ENCODE measurements around the gene EFNB2.

The EFNB2 gene

DNA sequence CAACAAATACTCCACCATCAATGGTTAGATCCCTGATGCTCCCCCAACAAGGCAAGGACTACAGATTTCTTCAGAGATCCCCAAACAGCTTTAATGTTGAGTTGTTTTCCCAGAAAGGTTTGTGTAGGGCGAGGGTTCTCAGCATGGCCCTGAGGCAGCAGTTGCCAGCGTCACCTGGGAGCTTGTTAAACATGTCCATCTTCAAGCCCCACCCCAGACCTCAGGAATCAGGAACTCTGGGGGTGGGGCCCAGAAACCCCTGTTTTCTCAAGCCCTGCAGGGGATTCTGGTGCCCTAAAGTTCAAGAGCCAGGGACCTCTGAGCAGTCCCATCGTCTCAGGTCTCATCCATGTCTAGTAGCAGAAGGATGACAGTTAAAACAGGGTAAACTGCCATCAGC is 9.6 kb downstream of the EFNB2 start:
- DNase-seq (ENCODE audit: low read depth) = no peak

DNA sequence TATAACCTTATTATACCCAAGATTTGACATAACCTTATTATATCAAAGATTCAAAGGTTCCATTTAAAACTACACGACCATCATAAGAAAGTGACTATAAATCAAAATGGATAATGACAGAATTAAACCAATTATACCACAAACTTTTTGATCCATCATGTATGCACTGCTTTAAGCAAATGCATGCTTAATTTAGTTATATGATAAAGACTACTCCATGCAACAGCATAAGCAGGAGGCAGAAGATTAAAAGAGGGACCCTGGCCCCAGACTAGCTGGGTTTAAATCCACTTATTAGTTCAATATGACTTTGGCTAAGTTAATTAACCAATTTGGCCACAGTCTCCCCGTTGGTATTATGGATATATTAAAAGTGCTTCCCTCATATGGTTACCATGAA is 11.4 kb downstream of the EFNB2 start:
- no peak for DNase-seq (ENCODE audit: low read depth)

DNA sequence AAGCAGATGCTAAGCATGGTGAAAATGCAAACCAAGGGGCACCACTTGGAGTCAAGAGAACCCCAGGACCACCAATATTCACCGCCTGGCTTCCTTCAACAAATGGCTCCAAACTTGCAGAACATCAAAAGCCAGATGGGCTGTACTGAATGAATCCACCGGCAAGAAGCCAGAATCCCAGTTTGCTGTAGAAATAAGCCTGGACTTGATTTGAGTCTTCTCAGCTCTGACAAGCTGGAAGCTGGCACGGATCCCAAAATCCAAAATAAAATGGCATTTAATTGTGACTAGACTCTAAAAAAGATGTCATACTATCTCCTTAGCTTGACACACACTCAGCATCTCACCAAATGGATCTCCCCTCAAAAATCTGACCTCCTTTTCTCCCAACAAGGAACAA is 11.9 kb downstream of the EFNB2 start:
- no peak for DNase-seq (ENCODE audit: low read depth)

DNA sequence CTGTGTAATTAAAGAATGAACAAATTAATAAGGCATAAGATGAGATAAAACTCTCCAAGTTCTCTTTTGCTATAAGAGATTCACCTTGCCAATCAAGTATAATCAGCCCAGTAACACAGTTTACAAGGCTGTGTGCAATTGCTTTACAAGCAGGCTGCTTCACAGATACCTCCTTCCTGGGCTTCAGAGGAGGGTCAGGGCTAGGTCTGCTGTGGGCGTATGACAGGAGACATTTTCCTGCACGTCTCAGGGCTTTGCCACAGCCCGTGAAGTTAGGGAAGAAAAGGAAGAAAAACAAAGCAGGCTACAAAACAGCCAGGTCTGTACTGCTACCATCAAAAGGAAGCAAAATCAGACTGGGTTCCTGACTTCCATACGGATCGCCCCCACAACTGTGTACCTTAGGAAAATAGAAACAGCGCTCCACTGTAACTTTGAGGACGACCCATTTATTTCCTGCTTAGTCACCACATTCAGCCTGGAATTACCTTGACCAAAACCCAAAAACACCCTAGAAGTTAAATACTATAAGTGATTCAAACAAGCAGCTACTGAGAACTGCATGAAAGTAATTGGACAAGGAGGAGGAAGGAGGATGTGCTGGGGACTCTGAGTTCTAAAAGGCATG is 12.4 kb downstream of the EFNB2 start:
- DNase-seq (ENCODE audit: low read depth) = no peak

DNA sequence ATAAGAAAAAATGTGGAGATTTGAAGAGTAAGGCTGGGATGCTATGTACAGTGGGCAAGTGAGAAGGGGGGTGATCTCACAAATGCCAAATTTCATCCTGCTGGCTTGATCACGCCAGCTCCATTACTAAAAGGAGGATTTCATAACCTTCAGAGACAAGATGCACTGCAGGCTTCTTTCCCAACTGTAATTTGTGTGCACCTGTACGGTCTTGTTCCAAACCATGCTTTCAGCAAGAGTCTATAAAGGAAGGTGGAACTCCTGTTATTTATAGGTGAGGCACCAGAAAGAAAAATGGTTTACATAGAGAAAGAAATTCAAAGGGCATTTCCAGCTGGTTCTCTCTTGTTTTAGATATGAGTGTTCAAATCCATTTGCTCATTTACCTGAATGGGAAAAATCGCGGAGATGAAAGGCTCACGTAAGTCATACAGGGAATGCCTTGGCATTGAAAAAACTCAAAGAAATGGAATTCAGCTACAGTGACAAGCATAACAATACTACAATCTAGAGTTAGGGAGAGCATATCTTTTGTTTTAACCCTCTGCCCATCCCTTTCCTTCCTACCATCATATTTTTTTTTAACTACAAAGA is 13.3 kb downstream of the EFNB2 start:
- no peak for DNase-seq (ENCODE audit: low read depth)

DNA sequence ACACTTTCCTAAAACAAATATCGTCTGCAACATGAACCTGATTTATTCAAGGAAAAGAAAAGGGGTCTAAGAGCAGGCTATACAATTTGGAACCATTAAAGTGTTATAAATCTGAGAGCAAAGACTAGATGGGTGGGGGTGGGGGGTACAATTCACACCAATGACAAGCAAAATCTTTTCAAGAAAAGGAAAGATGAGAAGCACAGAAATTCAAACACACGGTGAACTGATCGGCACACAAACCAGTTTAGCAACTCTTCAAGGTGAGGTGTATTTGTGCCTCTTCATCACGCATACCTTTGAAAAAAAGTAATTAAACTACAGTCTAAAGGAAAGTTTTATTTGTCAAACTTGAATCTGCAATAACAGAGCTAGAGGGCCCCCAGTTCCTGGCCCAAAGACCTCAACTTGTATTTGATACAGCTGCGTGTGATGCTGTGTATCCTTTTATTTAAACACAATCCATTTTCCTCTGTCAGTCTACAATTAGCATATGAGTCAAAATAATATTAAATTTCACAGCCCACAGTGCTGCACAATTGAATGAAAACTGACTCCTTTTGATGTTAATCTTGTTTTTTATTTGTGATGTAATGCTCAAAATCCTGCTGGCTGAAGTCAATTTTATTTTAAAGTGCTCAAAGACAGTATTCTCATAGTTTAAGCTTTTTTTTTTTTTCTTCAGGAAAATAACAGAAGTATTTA is 14.2 kb downstream of the EFNB2 start:
- no peak for DNase-seq (ENCODE audit: low read depth)

DNA sequence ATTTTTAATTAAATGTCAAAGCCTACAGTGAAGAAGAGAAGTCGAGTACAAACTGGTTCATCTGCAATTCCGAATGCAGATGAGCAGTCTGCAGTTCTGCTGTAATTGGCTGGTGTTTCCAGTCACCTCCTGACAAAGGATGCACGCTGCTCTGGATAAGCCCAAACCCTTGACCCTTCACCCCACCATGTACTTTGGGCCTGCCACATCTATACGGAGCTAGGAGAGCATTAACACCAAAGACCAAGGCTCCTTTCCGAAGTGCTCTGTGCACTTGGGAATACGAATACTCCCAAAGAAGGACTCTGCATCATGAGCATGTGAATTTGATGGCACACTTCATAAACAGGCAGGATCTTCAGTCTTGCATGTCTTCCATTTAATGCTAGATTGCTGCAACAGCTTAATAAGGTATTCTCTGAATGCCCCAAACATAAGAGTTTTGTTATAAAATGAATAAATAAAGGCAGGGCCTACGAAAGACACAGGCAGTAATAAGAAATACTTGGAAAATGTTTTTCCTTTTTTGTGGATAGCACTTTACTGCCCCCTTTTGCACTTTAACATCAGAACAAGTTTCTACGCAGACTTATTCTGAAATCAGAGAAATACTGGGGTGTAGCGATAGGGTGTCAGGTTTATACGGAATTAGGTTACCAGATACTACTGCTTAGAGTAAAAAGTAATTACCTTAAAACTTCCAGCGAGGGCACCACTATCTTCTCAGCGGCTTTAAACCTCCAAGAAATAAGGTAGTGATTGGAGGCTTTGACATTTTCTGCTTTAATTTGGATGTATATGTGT is 15.0 kb downstream of the EFNB2 start:
- DNase-seq (ENCODE audit: low read depth) = no peak

DNA sequence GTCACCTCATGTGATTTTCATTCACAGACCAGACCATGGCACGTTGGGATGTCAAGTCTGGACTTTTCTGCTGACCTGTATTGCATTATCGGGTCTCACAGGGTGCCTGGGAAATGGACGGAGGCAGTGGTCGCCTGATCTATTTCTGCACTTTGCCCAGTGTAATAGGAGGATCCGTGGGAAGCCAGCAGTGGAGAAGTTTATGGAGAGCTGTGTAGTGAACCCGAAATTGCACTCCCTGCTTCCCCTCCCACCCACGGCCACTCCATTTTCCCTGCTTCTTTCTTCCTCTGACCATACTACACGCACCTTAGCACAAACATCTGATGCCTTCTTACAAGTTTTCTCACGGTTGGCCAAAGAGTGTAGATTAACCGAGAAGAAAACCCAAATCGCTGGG is 16.9 kb downstream of the EFNB2 start:
- no peak for DNase-seq (ENCODE audit: low read depth)

DNA sequence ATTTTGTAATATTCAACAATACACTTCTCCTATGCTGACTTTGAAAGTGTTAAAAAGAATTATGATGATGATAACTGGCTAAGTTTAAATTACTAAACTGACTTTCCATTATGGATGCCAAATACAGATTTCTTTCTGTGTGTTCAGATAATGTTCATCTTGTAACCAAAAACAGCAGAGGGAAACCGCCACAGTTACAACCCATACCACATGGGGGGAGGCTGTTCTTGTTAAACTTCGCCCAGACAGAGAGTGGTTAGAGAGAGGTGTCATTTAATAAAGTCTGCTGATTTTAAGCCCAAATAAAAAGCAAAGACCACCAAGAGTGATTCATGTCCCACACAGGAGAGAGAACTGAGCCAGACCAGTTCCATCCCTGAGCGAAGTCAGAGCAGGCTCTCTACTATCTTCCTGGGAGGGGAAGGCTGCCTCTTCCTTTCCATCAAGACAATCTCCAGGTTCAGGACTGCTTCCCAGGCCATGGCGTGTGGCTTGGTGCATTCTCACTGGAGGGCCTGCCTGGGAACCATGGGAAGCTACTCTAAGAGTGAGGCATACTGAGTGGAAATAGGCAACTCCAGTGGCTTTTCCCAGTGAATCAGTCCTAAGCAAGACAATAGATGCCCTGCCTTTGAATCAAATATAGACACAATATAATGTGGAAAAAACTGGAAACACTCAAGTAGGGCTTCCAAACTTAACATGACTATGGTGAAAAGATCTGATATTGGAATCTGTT is 18.2 kb downstream of the EFNB2 start:
- no peak for DNase-seq (ENCODE audit: low read depth)

DNA sequence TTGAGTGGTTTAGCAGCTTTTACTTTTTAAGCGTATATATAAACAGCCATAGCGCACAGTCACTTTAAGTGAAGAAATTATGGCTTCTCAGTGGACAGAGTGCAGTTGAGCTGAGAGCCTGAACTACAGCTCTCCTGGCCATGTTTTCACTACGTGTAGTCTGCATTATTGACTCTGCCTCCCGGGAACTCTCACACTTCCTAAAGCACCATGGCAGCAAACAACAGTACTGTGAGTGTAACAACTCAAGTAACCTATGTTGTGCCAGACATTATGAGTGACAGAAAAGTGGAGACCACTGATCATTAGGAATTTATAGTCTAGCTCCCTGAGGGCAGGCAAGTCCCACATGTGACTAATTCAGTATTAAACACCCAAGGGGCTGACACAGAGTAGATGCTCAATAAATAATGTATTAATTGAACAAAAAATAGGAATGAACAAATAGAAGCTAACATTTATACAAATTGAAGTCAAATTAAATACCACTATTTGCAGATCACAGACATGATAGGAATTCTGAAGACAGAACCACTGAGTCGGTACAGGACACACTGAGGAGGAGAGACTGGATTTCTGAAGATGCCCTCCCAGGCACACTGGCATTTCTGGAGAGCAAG is 19.7 kb downstream of the EFNB2 start:
- no peak for DNase-seq (ENCODE audit: low read depth)

DNA sequence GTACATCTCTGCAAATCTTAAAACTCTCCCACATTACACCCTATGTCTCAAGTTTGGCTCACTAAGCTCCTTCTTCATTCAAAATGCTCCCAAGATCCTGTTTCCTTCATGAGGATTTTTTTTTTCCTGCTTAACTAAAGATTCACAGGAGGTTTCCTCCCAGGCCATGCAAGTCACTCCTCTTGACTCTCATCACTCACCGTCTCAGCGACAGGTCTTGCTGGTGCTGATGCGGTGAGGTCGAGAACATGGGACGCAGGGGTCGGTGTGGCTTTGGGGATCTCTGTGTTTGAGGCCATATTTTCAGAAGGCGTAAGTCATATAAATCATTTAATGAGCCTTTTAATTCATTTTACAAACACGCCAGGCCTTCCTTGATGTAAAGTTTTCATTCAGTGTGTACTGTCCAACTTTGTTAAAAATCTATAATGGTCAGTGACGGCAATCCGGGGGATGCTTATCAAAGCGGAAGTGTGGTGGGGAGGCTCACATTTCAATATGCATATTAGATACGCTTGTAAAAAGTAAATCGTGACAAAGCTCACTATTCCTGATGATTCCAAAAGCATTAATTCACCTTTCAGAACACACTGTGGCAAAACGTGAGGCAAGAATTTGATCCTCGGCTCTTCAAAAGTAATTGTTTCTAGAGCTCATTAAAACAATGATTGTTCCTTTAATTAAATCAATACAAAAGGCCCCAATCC is 20.4 kb downstream of the EFNB2 start:
- DNase-seq (ENCODE audit: low read depth) = no peak

DNA sequence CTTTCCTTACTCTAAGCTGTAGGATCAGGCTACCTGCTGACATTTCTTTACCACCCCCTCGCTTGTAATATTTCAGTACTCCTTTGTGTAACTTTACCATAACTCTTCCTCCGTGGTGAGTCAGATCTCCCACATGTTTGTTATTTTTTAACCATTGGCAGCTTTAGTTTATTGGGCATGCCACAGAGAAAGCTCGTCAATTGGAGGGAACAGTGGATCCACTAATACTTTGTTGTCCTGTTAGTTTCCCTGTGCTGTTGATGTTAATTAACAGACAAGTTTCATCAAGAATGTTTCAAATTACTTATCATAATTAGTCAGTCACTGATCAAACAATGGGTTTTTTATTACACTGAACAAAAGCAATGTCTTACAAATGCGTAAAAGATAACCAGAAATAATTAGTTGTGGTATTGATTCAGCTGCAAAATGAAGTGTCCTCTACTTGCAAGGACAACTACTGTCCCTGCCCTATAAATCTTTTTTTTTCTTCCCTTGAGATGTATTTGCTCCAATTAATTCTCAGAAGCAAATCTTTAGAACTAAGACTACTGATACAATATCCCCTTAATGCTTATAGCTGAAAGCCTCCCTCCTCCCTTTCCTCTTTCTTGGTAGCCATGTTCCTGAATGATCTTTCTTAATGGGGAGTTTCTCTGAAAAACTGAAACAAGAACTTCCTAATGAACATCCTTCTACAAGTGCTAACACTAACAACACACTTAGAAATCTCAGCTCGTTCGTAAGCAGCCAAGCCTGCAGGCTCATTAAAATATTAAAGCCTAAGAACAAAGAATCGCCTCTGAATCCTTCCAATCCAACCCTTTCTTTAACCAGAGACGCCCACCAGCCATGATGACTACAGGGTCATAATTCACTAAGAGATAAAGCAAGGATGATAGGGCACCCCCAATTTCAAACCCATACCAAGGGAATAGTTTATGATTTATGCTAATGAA is 22.2 kb downstream of the EFNB2 start:
- no peak for DNase-seq (ENCODE audit: low read depth)

DNA sequence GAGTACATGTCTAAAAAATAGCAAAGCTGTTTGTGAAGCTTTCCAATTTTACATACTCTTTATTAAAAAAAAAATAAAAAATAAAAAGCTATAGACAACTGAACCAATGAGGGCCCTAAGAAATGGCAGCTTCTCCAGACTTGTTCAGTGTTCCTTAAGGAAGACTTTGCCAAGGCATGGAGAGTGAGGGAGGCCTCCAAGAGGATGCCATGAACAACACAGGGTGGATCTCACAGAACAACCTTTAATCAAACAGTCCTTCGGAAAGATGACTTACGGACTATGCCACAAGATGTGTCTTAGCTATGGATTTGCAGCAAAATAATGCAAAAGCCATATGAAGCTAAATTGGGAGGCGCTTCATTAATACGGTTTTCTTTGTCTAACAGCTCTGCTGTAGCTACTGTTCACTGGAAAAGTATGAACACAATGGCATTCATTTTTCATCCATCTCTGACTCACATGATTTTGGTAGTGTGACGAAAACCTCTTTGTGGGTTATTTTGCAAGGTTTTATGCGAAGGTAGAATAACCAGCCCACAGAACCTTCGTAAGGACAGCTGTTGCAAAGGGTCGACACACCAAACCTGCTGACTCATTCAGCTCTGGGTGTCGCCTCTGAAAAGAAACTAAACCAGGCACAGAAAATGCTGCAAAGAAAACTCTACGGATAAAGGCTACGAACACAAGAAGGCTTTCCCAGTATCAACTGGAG is 27.7 kb downstream of the EFNB2 start:
- no peak for DNase-seq (ENCODE audit: low read depth)

DNA sequence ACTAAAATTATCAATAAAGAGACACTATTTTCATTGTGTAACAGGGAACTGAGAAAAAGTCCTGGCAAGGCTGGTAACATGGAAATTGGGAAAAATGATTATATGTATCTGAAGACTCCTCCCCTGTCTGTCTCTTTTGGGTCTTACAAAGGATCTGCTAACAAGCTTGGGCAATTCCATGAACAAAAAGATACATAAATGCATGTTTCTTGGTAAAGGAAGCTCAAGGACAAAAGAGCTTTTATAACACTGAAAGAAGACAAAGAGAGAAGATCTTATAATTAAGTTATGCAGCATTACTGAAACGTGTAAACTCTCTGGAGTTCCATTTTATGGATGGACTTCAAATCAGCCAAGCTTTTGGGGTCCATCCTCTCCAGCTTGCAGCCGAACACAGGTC is 29.2 kb downstream of the EFNB2 start:
- DNase-seq (ENCODE audit: low read depth) = no peak

DNA sequence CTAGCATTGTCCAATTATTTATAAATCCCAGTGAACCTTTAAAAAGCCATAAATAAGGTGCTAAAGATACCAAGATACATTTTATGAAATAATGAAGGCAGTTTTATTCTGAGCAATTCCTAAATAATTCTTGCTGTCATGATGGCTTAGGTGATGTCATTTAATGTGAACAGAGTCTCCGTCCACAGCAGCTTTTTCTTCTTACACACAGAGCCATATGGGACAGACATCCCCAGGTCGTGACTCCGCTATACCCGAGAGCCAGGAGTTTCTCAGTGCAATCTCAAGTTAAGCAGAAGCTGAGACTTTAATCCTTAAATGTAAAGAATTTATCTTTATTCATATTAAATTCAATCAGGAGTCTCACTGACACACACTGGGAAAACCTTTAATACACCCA is 29.7 kb downstream of the EFNB2 start:
- no peak for DNase-seq (ENCODE audit: low read depth)

DNA sequence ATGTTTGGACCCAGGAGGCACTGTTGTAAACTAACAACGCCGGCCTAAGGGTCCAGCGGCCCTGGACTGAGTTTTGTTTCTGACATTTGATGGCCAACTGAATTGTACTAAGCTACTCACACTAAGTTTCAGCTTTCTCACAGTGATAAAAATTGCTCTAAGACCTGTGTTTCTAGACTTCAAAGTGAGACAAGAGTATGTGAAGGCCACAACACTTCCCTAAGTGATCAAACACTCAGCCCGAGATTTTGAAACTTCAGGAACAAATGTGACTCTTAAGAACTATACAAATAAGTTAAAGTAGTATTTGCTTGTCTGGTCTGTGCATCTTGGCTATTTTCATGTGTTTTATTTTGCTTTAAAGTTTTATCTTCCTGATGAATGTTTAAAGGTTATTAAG is 30.2 kb downstream of the EFNB2 start:
- DNase-seq (ENCODE audit: low read depth) = no peak

DNA sequence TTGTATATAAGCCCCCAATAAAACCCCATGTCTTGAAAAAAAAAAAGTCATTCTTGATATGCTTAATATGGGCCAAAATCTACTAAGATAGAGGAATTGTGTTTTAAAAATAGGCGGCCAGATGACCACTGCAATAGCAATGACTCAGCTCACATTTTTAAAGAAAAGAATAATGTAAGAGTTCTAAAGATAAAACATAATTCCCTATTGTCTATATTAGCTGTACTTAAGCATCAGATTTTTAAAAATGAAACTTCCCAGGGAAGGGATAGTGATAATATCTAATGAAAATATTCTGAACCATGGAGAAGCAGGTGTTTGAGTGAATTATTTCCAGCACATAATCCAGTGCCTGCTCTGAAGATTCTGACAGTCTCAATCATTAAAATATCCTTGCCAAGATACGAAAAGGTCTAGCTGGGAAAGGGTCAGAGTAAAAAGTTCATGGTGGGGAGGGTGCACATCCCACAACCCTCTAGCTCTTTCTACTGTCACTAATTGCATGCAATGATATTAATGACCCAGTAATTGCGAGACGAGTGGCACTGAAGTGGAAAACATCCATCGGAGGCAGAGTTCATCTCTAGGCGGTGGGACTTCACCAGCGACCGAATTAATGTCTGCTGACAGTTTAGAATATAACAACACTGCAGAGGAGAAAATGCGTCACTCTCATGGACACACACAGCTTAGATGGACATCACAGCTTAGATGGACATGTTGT is 31.6 kb downstream of the EFNB2 start:
- DNase-seq (ENCODE audit: low read depth) = no peak

DNA sequence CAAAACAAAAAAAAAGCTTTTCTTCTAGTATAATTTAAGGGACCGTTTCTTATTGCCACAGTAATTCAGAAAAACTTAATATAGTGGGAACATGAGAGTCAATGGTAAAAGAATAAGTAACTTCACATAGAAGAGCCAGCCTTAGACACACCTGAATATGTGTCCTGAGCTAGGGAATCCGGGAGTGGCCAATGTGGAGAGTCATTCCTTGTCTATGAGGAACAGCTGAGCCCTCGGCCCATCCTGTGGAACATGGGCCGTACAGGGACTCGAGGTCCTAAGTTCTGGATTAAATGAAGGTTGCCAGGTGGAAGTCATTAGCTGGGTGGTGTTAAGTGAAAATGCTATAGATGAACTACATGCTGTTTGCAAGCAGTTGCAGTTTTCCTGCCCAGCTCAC is 32.2 kb downstream of the EFNB2 start:
- DNase-seq (ENCODE audit: low read depth) = no peak

DNA sequence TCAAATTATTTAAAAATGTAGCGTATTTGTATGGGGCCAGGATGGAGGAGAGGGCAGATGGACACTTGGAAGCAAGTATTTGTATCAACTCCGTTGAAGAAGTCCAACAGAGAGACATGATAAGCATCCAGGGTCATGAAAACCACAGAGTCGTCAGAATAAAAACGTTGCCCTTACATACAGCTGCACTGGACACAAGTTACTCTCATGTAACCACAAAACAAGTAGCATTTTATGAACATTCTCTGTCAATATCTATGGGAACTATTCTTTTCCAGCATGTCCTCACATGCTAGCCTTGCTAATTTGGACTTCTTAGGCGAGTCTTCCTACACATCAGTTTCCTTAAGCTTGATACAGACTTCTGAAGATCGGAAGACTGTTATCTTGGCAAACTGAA is 35.0 kb downstream of the EFNB2 start:
- DNase-seq (ENCODE audit: low read depth) = no peak

All from stimulated activated CD8-positive, alpha-beta memory T cell treated with anti-CD3 and anti-CD28 coated beads, Interleukin-4, amount 100 ng/mL, for 24 hours (primary cell).